NB4 (cell line): Measurements from ENCODE around the gene GVQW3.

ENCODE experiments used
- DNase-seq: peaks from one replicate; pipeline ENCODE4 v3.0.0; 2010; ENCODE audit warnings: low read depth
- H3K4me3 ChIP-seq: one replicate; pipeline ENCODE4 v1.5.1; 2011; ENCODE audit warnings: mild to moderate bottlenecking, low read depth, low read length, moderate library complexity
- CTCF ChIP-seq: IDR thresholded peaks from one replicate; pipeline ENCODE4 v1.5.1; 2012; ENCODE audit warnings: low read depth, low read length
- MYC ChIP-seq: IDR thresholded peaks from 2 replicates; pipeline ENCODE4 v1.6.1; 2011; ENCODE audit warnings: low read depth, low read length
- POLR2A ChIP-seq: IDR thresholded peaks from 2 replicates; pipeline ENCODE4 v1.6.1; 2011; ENCODE audit warnings: mild to moderate bottlenecking; ENCODE audit not compliant: insufficient read length; ENCODE audit errors: extremely low read depth
- TF ChIP-seq, protein P1 (sequence below): IDR thresholded peaks from 2 replicates; pipeline ENCODE4 v1.6.1; 2011; ENCODE audit warnings: low read depth, low read length

Gene GVQW3

GRCh38 chr11:76444065-76444383 is 62.9 kb downstream of the GVQW3 start:
- peak overlapping the region; percentile 83 for H3K4me3 ChIP-seq
- TF ChIP-seq CTCF (no peak), MYC (peak; percentile 52; the same call in 1 of the 2 replicates), POLR2A (no peak)
- TF ChIP-seq, protein P1, sequence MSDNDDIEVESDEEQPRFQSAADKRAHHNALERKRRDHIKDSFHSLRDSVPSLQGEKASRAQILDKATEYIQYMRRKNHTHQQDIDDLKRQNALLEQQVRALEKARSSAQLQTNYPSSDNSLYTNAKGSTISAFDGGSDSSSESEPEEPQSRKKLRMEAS: peak; percentile 87
- DNase-seq: no peak

GRCh38 chr11:76444384-76445120 is 63.4 kb downstream of the GVQW3 start, which contains the start of gene EMSY:
Gene EMSY, plus strand, starts transcription at chr11:76445018. Its CDS starts 1,921 bp downstream, at chr11:76446939.
- peak; percentile 100 for DNase-seq
- TF ChIP-seq CTCF: no peak
- TF ChIP-seq, protein P1: peak; percentile 13; the same call in 1 of the 2 replicates
- peak; percentile 100 for TF ChIP-seq POLR2A
- peak within 1 kb of the TSS; percentile 83 for H3K4me3 ChIP-seq

- TF ChIP-seq POLR2A: peak; percentile 15
- TF ChIP-seq, protein P1: no peak
- peak; percentile 88 for DNase-seq
- peak overlapping the region; percentile 83 for H3K4me3 ChIP-seq
These were observed 64.3 kb downstream of the GVQW3 start for GRCh38 chr11:76445121-76446084.

DNA sequence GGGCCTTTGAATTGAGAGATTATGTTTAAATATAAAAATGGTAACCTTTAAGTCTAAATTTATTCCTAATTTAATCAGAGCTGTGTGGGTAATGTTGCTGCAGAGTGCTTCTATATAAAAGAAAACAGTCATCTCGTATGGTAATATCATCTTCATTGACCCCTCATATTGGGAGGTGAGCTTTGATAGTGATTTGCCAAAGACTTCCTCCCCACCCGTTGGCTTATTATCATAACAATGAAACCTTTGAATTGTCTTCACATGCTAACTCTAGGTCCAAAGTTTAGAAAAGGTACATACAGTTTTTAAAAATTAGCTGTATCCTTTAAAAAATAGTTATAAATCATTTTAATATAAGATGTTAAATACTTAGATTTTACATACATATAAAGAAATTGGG is 67.4 kb downstream of the GVQW3 start:
- DNase-seq: no peak
- TF ChIP-seq CTCF: no peak
- no peak for TF ChIP-seq MYC
- TF ChIP-seq, protein P1: no peak
- no peak for TF ChIP-seq POLR2A
- no peak overlapping the region for H3K4me3 ChIP-seq

GRCh38 chr11:76453248-76453647 is 72.1 kb downstream of the GVQW3 start:
- H3K4me3 ChIP-seq: no peak overlapping the region

More at GRCh38 chr11:76453248-76453647, 72.1 kb downstream of the GVQW3 start:
- DNase-seq: no peak
- no peak for TF ChIP-seq MYC
- TF ChIP-seq, protein P1: no peak
- no peak for TF ChIP-seq CTCF
- no peak for TF ChIP-seq POLR2A
